OCI-LY1 (cell line): ENCODE measurements around the gene CHCHD3.

Experiments used
- EZH2 ChIP-seq: fragments of 200-600 bp; sonication (generic), shearing (Covaris generic); IDR thresholded peaks from 2 replicates; pipeline ENCODE4 v1.8.0; 2017; ENCODE audit warnings: borderline replicate concordance, mixed run types, mild to moderate bottlenecking, antibody characterized with exemption, low read length, moderate library complexity, mixed read lengths
- TF ChIP-seq, protein P1 (sequence below): fragments of 200-600 bp; sonication (generic), shearing (Covaris generic); IDR thresholded peaks from 2 replicates; pipeline ENCODE4 v1.5.1; 2017; ENCODE audit warnings: mild to moderate bottlenecking, antibody characterized with exemption, low read length, moderate library complexity, mixed read lengths

DNA sequence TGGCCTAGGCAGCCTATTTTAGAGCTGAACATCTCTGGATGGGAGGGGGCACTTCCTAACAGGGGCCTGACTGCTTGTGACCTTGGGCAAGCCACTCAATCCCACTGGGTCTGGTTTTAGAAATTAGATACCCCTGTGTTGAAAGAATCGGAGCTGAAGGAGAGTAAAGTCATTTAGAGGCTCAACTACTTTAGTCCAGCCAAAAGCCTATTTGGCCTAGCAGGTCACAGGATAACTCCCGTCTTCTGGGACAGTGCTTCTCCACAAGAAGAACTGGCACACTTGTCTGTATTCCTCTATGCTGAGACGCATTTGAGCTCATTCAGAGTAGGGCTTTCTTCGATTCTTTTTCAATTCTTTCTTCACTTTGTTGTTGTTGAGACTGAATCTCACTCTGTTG lies 224.2 kb downstream of the CHCHD3 start:
- no peak for TF ChIP-seq EZH2
- TF ChIP-seq, protein P1, sequence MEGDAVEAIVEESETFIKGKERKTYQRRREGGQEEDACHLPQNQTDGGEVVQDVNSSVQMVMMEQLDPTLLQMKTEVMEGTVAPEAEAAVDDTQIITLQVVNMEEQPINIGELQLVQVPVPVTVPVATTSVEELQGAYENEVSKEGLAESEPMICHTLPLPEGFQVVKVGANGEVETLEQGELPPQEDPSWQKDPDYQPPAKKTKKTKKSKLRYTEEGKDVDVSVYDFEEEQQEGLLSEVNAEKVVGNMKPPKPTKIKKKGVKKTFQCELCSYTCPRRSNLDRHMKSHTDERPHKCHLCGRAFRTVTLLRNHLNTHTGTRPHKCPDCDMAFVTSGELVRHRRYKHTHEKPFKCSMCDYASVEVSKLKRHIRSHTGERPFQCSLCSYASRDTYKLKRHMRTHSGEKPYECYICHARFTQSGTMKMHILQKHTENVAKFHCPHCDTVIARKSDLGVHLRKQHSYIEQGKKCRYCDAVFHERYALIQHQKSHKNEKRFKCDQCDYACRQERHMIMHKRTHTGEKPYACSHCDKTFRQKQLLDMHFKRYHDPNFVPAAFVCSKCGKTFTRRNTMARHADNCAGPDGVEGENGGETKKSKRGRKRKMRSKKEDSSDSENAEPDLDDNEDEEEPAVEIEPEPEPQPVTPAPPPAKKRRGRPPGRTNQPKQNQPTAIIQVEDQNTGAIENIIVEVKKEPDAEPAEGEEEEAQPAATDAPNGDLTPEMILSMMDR: no peak
